Panc1 (cell line): ENCODE measurements around the gene GTF3C5. TPM values are rescaled to one million over a fixed set of nuclear protein-coding genes. Genes with fewer than 3 reads are reported as not detected.

ENCODE experiments used
- ATAC-seq: fragments of 200-7000 bp; cut with Tn5 transposase; 2 replicates; pipeline ENCODE4 v1.9.1; 2020; ENCODE audit warnings: mild to moderate bottlenecking, moderate library complexity
- BruUV-seq: library from RNA; stranded (reverse); fragments of 400-500 nt; replicated peaks from 2 replicates; lab custom pipeline; 2021; lab: Mats Ljungman, UMichigan
- CTCF ChIA-PET: fragments of 300-600 bp; sonication (Branson Sonifier 250); formaldehyde crosslinking; loops from one replicate; lab custom pipeline; 2022; ENCODE audit warnings: antibody characterized with exemption; lab: Charles Lee
- POLR2A ChIA-PET: fragments of 300-600 bp; sonication (Branson Sonifier 250); formaldehyde crosslinking; loops from one replicate; lab custom pipeline; 2022; ENCODE audit warnings: antibody characterized with exemption; lab: Charles Lee
- DNase-seq: peaks from one replicate; pipeline ENCODE4 v3.0.0-alpha.2; 2010; ENCODE audit warnings: low read depth, low spot score
- H3K27ac ChIP-seq: 2 replicates; pipeline ENCODE4 v1.5.1; 2011; ENCODE audit warnings: mild to moderate bottlenecking, low read length, inconsistent platforms
- H3K27me3 ChIP-seq: fragments of 200-500 bp; sonication (Bioruptor generic); 2 replicates; pipeline ENCODE4 v1.6.0; 2014; ENCODE audit warnings: low read length, inconsistent platforms; ENCODE audit not compliant: control insufficient read depth, insufficient read depth
- H3K36me3 ChIP-seq: fragments of 200-500 bp; sonication (Bioruptor generic); 2 replicates; pipeline ENCODE4 v1.5.1; 2014; ENCODE audit warnings: inconsistent platforms, mild to moderate bottlenecking, low read length, moderate library complexity; ENCODE audit not compliant: control insufficient read depth, insufficient read depth
- H3K4me1 ChIP-seq: 2 replicates; pipeline ENCODE4 v1.5.1; 2011; ENCODE audit warnings: inconsistent platforms, mild to moderate bottlenecking, low read length, moderate library complexity; ENCODE audit not compliant: control insufficient read depth, insufficient read depth
- H3K4me3 ChIP-seq, 2 experiments: 2 replicates each; pipeline ENCODE4 v1.5.1; 2011 to 2012; ENCODE audit warnings: low read depth in 2 of 2, low read length in 2 of 2, mild to moderate bottlenecking in 2 of 2, inconsistent platforms in 1 of 2, moderate library complexity in 1 of 2
- H3K9me3 ChIP-seq: fragments of 200-500 bp; sonication (Bioruptor generic); 2 replicates; pipeline ENCODE4 v1.5.1; 2014; ENCODE audit warnings: low read depth, mild to moderate bottlenecking, inconsistent platforms, low read length, moderate library complexity; ENCODE audit not compliant: control insufficient read depth, insufficient read depth
- POLR2AphosphoS5 ChIP-seq: IDR thresholded peaks from 2 replicates; pipeline ENCODE4 v1.6.1; 2012; ENCODE audit warnings: mild to moderate bottlenecking, low read depth, low read length, moderate library complexity
- SIN3A ChIP-seq: IDR thresholded peaks from 2 replicates; pipeline ENCODE4 v1.6.1; 2012; ENCODE audit warnings: low read depth, mild to moderate bottlenecking, low read length, moderate library complexity, borderline replicate concordance; ENCODE audit not compliant: insufficient read depth
- TCF7L2 ChIP-seq: IDR thresholded peaks from 2 replicates; pipeline ENCODE4 v1.6.1; 2011; ENCODE audit warnings: mild to moderate bottlenecking, low read depth, low read length, inconsistent platforms
- in situ Hi-C: cut with HindIII; loops from 2 replicates; pipeline ENCODE4 v1.10.0; 2016; ENCODE audit warnings: low sequenced_read_pairs, low pct_unique_long_range_greater_than_20kb
- intact Hi-C: fragments of 100-400 bp; cut with micrococcal nuclease; formaldehyde crosslinking; loops from one replicate; pipeline ENCODE4 v1.10.0; 2022; ENCODE audit not compliant: unreplicated experiment
- total RNA-seq: library from RNA; stranded (reverse); gene quantifications from one replicate; pipeline ENCODE4 v1.2.1, GENCODE V29; 2021; ENCODE audit not compliant: unreplicated experiment
- TF ChIP-seq, protein P1 (sequence below), 2 experiments: IDR thresholded peaks; 2 replicates each; pipeline ENCODE4 v1.6.1; 2011 to 2012; ENCODE audit warnings: low read depth in 2 of 2, control low read depth in 1 of 2, low read length in 1 of 2, mild to moderate bottlenecking in 1 of 2, moderate library complexity in 1 of 2; ENCODE audit not compliant: insufficient read depth in 1 of 2
- TF ChIP-seq, protein P2 (sequence below): fragments of 450-650 bp; IDR thresholded peaks from 2 replicates; pipeline ENCODE4 v1.5.1; 2017; ENCODE audit warnings: mild to moderate bottlenecking

Gene GTF3C5
- total RNA-seq, 1 experiment from 2014 or later: 47.7 TPM

DNA sequence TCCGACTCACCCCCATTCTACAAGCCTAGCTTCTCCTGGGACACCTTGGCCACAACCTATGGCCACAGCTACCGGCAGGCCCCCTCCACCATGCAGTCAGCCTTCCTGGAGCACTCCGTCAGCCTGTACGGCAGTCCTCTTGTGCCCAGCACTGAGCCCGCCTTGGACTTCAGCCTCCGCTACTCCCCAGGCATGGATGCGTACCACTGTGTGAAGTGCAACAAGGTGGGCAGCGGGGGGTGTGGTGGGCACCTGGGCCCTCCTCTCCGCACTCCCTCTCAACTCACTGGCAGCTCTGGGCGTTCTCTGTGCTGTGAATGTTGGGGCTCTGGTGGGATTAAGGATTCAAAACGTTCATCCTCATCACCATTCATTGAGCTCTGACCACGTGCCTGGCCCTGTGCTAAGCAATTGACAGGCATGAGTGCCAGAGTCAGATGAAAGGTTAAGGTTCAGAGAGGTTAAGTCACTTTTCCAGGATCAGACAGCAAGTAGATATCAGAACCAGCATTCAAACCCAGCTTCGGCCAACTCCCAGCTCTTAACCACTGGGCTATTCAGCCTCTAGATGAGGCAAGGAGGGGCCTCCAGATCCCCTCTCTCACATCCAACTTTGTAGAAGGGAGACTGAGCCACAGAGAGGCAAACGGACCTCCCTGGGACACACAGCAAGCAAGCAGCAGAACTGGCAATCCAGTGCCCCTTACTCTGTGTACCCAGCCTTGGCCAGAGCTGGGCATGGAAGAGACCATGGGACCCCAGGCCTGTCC is 42.4 kb upstream of the GTF3C5 start:
- Histone ChIP-seq H3K4me1 (no peaks in the 10 kb centered on the region), H3K36me3 (no peaks in the 10 kb centered on the region), H3K9me3 (no peaks in the 10 kb centered on the region), H3K27me3 (no peaks in the 10 kb centered on the region), H3K27ac (no peak overlapping the region), H3K4me3 (no peak overlapping the region)
- TF ChIP-seq, protein P1, sequence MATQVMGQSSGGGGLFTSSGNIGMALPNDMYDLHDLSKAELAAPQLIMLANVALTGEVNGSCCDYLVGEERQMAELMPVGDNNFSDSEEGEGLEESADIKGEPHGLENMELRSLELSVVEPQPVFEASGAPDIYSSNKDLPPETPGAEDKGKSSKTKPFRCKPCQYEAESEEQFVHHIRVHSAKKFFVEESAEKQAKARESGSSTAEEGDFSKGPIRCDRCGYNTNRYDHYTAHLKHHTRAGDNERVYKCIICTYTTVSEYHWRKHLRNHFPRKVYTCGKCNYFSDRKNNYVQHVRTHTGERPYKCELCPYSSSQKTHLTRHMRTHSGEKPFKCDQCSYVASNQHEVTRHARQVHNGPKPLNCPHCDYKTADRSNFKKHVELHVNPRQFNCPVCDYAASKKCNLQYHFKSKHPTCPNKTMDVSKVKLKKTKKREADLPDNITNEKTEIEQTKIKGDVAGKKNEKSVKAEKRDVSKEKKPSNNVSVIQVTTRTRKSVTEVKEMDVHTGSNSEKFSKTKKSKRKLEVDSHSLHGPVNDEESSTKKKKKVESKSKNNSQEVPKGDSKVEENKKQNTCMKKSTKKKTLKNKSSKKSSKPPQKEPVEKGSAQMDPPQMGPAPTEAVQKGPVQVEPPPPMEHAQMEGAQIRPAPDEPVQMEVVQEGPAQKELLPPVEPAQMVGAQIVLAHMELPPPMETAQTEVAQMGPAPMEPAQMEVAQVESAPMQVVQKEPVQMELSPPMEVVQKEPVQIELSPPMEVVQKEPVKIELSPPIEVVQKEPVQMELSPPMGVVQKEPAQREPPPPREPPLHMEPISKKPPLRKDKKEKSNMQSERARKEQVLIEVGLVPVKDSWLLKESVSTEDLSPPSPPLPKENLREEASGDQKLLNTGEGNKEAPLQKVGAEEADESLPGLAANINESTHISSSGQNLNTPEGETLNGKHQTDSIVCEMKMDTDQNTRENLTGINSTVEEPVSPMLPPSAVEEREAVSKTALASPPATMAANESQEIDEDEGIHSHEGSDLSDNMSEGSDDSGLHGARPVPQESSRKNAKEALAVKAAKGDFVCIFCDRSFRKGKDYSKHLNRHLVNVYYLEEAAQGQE (IDR thresholded peaks at IDR 0.05; ENCODE audit: insufficient read depth in 1 of 2, low read depth in 2 of 2, low read length in 1 of 2): no peak
- TF ChIP-seq POLR2AphosphoS5 (no peak), SIN3A (no peak), TCF7L2 (no peak)
- TF ChIP-seq, protein P2, sequence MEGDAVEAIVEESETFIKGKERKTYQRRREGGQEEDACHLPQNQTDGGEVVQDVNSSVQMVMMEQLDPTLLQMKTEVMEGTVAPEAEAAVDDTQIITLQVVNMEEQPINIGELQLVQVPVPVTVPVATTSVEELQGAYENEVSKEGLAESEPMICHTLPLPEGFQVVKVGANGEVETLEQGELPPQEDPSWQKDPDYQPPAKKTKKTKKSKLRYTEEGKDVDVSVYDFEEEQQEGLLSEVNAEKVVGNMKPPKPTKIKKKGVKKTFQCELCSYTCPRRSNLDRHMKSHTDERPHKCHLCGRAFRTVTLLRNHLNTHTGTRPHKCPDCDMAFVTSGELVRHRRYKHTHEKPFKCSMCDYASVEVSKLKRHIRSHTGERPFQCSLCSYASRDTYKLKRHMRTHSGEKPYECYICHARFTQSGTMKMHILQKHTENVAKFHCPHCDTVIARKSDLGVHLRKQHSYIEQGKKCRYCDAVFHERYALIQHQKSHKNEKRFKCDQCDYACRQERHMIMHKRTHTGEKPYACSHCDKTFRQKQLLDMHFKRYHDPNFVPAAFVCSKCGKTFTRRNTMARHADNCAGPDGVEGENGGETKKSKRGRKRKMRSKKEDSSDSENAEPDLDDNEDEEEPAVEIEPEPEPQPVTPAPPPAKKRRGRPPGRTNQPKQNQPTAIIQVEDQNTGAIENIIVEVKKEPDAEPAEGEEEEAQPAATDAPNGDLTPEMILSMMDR: no peak
- intact Hi-C loops (no loop called here), in situ Hi-C loops (no loop called here)
- ATAC-seq (0 out of 2 replicates have a peak, but pooled peaks have one; percentile 12), DNase-seq (no peak)
- no TSS peak for BruUV-seq
- ChIA-PET CTCF (interaction anchor here (1.1 kb wide), 1 partner anchor 30 kb away, joined by 6 read pairs; no protein-coding TSS in a partner anchor), POLR2A (no interaction called here)

- ATAC-seq (no peak), DNase-seq (no peak)
- TF ChIP-seq SIN3A: no peak
- TF ChIP-seq, protein P1 (IDR thresholded peaks at IDR 0.05; ENCODE audit: insufficient read depth in 1 of 2, low read depth in 2 of 2, low read length in 1 of 2): no peak
- ChIA-PET POLR2A (no interaction called here), CTCF (no interaction called here)
- H3K4me3 ChIP-seq: no peak overlapping the region
- no peak overlapping the region for H3K27ac ChIP-seq
- intact Hi-C loops: no loop called here
- in situ Hi-C loops: no loop called here
- BruUV-seq: no TSS peak
- no peaks in the 10 kb centered on the region for H3K36me3 ChIP-seq
- H3K4me1 ChIP-seq: no peaks in the 10 kb centered on the region
- no peaks in the 10 kb centered on the region for H3K9me3 ChIP-seq
- H3K27me3 ChIP-seq: no peaks in the 10 kb centered on the region
Measured at GRCh38 chr9:132989014-132989310, 41.8 kb upstream of the GTF3C5 start.
